NCI-H82 treated with DMSO at 0.1 percent for 48 hours (cell line): ENCODE measurements around the gene RINT1.
"Not testable (repeated sequence)": the region's sequence is repeated elsewhere in the genome, so short reads cannot be mapped to it uniquely, and the experiment has no call there.

Experiments used
- DNase-seq: peaks from one replicate; lab custom pipeline; 2025; ENCODE audit not compliant: unreplicated experiment; lab: John Stamatoyannopoulos, UW

Gene RINT1

DNA sequence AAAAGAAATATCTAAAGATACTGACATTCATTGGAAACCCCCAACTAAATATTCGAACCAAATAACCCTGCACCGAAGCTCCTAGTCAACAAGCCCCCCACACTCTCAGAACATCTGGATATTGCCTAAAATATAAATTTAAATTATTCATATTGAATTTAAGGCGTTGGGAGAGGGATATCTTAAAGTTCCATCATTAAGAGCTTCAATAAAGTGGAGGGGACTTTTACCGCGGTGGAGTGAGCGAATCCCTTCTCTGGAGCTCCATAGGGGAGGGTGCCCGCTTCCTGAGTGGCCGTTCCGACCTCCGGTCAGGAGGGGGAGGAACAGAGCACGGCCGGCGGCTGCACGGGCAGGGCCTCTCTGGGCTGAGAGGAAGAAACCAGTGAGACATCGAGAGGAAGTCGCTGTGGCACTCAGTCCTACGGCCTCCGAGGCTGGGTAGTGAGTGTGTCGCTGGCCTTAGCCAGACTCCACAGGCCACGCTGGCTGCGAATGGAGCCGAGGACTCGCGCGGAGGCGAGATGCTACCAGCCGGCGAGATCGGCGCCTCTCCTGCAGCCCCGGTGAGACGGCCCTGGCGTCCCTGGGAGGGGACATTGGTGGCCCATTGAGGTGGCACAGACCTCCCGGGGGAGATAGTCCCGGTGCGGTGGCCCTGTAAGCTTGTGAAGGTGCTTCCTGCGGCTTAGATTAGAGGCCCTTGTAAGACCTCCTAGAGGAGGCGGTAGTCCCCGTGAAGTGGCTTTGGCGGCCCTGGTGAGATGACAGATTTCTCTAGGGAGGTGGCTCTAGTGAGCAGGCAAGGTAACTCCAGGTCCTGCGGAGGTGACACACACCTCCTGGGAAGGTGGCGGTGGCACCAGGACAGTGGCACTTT lies at the start of gene RINT1:
TSS of gene RINT1 (plus strand) at position 410 of the 880 bp plus-strand sequence. CDS start at position 525, 115 bp downstream.
- peak; percentile 65 for DNase-seq

DNA sequence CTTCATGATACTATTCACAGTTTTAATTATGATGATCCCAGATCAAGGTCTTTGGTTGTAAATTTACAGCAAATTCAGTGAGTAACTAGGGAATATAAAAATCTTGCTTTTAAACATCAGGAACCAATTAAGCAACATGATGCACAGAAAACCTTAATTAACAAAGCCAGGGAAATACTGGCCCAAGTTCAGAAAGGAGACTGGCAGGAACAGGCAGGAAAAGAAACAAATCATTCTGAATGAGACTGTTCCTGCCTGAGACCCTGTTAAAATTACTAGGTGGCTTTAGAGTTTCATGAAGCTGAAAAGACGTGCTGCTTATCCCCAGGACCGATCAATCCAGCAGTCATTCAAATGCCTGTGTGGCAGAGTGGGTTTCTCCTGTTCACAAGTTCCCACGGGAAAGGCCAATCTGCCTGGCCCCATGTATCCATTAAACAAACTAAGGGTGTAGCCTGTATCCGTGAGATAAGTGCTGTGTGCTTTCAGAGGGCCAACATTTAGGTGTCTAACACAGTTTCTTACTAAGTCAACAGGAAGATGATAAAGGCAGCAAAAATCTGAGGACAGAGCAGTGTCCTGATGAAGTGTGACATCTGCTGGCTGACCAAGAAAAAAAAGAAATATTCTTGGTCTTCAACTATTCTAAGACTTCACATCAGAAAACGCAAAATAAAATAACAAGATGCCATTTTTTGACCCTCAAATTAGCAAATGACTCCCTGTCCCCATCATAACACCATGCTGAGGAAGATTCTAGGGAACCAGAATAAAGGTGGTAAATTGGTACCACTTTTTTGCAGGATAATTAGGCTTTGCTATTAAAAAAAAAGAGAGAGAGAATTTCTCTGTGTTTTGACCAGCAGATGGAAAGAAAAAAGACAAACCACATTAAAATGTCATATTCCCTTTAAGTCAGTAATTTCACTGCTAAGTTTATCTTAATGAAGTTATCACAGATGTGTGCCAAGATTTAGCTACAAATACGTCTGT lies 44.1 kb upstream of the RINT1 start:
- DNase-seq, result no peak

DNA sequence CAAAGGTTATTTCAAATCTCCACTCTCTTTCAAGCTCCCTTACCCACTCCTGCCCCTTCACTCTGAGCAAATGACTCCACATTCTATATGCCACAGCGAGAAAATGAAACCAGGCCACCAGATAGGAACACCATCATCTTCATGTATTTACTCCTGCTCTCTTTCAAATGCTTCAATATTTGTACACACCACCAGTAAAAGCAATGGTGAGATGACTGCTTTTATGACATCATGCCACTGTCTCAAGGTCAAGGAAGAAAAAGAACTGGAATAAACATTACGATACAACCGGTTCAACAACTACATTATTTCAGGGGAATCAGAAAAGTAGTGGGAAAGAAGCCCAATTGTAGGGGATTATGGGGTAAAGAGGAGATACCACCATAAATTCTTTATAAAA lies 42.6 kb upstream of the RINT1 start:
- no peak for DNase-seq

DNA sequence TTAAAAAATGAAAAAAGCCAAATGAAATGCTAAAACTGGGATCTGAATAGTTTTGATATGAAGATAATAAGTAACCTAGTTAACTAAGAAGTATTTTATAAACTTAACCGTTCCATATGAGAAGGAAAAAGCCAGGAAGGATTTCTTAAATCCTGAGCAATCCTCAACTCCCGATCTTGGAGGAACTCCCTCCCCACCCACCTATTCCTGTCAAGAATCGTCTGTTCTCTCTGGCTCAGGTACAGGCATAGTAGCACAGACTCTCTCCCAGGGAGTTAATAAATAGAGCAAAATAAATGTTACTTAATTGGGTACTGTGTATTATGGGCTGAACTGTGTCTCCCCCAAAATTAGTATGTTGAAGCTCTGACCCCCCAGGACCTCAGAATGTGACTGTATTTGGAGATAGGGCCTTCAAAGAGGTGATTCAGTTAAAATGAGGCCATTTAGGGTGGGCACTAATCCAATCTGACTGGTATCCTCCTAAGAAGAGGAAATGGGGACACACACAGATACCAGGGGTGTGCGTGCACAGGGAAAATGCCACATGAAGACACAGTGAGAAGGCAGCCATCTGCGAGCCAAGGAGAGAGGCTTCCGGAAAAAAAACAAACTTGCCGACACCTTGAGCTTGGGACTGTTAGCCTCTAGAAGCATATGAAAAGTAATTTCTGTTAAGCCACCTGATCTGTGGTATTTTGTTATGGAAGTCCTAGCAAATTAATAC lies 38.6 kb upstream of the RINT1 start:
- DNase-seq, result no peak

- DNase-seq, result no peak
These were observed 38.1 kb upstream of the RINT1 start for GRCh38 chr7:105493923-105494315.

DNA sequence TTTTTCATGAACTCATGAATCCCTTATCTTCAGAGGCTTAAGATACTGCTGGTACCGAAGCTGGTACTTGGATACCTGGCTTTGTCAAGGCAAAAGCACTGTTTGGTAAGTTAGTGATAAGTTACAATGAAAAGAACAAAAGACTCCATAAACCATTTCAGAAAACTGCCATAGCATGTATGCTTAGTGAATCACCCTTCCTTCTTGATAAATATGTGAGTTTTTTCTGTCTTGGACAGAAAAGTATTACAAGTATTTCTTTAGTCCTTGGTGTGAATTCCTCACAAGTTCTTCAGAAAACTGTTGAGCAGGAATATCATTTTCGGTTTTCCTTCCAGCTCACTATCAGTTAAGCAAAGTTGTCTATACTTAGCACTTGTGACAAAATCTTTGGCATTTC lies 35.5 kb upstream of the RINT1 start:
- DNase-seq, result no peak

GRCh38 chr7:105497016-105497415 lies 35.0 kb upstream of the RINT1 start:
- no peak for DNase-seq

DNA sequence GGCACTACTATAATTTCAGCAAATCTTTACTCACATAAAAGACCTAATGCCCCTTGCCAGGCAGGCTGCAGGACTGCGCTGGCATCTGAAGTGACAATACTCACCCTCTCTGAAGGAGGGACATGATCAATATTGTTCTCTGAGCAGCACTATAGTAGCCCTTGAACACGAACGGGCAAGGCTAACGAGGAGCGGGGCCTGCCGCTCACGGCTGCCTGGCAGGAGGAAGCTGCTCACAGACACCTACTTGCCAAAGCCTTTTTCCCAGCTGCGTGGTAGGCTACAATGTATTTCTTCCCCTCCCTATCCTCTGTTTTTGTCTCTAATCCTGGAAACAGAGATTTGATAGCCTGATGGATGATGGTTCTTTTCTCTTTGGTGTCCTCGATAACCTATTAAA lies 29.8 kb upstream of the RINT1 start:
- no peak for DNase-seq

DNA sequence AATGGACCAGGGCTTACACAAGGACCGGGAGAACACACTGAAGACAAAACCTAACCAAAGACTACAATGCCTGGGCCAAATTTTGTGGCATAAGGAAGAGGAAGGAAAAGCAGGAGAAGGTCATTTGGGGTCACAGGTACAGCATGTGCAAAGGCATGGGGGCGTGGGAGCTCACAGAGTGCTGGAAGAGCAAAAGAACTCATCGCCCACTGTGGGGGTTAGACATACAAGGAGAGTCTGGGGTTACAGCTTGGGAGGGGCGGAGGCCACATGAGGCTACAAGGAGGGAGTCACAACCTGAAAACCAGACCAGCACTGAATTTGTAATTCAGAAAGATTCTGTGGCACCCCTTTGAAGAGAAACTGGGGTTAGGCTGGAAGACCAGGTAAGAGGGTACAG lies 19.6 kb upstream of the RINT1 start:
- DNase-seq, result no peak

DNA sequence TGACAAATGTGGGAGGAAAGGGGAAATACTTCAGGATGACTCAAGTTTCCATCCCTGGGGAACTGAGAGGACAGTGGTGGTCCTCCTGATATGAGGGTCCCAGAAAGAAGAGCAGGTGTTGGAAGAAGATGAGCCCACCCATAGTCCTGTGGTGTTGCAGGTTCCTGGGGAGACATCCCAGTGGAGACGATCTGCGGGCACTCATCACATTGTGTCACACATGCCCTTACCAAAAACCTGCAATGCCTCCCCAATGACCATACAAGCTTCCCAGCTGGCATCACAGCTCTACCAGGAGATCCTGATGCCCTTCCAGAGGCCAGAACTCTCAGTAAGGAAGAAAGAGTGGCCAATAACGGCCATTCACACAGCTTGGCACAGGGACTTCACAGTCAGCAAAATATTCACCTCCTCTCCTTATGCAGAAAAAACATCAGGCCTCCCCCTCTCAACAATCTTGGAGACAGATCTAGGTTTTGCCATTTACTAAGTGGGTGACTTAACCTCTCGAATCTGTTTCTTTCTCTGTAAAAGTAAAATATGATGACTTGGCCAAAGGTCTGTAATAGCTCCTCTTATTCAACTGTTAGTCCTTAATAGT lies 19.0 kb upstream of the RINT1 start:
- no peak for DNase-seq

- not testable (repeated sequence) for DNase-seq
These were observed 16.4 kb upstream of the RINT1 start for GRCh38 chr7:105515610-105516009.

GRCh38 chr7:105519353-105519752 lies 12.6 kb upstream of the RINT1 start:
- DNase-seq, result no peak

DNA sequence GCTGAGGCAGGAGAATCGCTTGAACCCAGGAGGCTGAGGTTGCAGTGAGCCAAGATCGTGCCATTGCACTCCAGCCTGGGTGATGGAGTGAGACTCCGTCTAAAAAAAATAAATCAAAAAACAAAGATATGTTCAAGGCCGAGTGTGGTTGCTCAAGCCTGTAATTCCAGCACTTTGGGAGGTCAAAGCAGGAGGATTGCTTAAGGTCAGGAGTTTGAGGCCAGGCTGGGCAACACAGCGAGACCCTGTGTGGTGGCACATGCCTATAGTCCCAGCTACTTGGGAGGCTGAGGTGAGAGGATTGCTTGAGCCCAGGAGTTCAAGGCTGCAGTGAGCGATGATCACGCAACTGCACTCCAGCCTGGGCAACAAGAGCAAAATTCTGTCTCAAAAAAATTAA lies 11.4 kb upstream of the RINT1 start:
- not testable (repeated sequence) for DNase-seq

DNA sequence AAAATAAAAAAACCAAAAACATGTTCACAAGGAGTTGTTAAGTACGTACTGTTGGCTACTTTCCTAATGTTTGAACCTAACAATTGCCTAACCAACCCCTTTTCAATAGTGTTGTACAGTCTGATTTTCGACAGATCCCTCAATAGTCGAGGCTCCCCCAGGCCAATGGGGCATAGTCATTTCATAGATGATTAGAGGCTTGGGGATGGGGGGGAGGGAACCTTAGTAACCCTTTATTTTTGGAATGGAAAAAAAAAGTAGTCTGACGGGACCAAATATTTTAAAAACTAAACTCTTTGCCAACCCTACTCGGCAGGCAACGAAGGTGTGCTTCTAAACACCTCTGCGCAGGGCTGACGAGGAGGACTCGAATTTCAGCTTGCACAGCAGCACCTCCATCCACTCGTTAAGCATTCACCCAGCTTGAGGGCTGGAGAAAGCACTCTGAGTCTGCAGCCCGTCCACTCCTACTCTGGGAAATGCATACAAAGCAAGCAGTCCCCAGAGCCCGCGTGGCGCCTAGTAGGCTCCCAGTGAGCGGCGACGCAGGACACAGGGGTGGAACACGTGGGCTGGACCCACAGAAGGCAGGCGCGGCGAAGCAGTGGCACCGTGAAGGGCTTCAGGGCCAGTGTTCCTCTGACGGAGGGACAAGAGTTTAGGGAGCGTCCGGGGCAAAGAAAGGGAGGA lies 10.8 kb upstream of the RINT1 start:
- DNase-seq, result no peak

DNA sequence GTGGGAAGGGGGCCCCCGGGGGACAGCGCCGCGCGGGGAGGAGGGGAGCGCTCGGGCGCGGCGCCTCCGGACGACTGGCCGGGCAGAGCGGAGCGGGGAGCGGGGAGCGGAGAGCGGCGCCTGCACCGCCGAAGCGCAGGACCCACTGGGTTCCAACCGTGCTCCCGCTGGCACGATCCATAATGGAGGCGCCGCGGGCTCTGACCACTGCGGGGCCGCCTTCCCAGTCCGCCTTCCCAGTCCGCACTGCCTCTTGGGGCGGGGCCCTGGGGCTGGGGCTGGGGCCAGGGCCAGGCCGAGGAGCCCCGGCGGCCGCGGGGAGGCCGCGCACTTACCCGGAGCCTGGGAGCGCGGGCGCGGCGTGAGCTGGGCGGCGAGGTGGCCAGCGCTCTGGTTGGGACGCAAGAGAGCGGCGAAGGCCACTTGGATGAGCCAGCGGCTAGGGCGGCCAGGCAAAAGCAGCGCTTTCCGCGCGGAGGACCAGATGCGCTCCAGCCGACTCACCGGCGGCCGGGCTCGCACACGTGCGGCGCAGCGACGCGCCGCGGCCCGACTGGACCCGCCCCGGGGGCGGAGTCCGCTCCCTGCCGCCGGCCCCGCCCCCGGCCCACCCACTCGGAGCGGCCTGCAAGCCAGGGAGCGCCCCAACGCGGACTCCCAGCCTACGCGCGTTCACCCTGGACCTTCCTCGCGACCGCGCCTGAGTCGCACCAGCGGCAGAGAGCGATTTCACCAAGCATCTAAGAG lies 10.1 kb upstream of the RINT1 start, which contains the start of gene PUS7:
TSS of gene PUS7 (minus strand) at position 555 of the 747 bp plus-strand sequence. CDS start 13,759 bp downstream, outside the sequence.
- DNase-seq, result peak; percentile 71

GRCh38 chr7:105524423-105524822 lies 7.6 kb upstream of the RINT1 start:
- DNase-seq, result not testable (repeated sequence)

GRCh38 chr7:105524840-105525239 lies 7.2 kb upstream of the RINT1 start:
- DNase-seq, result no peak

- DNase-seq, result not testable (repeated sequence)
These were observed 4.3 kb upstream of the RINT1 start for GRCh38 chr7:105527737-105528136.

DNA sequence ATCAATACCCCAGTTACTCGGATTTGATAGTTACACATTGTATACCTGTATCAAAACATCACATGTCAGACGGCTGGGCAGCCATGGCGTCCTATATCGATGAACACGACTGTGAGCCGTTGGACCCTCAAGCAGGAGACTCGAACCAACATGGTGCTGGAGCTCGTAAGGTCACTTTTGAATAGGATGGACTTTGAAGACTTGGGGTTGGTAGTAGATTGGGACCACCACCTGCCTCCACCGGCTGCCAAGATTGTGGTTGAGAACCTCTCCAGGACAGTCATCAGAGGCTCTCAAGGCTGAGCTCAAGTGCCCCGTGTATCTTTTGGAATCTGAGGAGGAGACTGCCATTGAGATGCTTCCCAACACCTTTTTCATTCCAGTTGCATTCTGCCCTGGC lies 1.9 kb upstream of the RINT1 start:
- no peak for DNase-seq
